Karpas-422 (cell line): ENCODE results near the gene CLPSL1. TPM values are rescaled to one million over a fixed set of nuclear protein-coding genes. Genes with fewer than 3 reads are reported as not detected.

Source experiments
- DNase-seq: peaks from one replicate; pipeline ENCODE4 v3.0.0-alpha.2; 2015
- H2AFZ ChIP-seq: fragments of 200-600 bp; sonication (generic); 2 replicates; pipeline ENCODE4 v1.6.1; 2014; ENCODE audit warnings: antibody characterized with exemption, low read length, mixed read lengths
- H3K27ac ChIP-seq: fragments of 200-600 bp; sonication (generic); 2 replicates; pipeline ENCODE4 v1.5.1; 2014; ENCODE audit warnings: mild to moderate bottlenecking, low read length, moderate library complexity
- H3K27me3 ChIP-seq: fragments of 200-600 bp; sonication (generic); 2 replicates; pipeline ENCODE4 v1.6.1; 2014; ENCODE audit warnings: low read length, mixed read lengths
- H3K36me3 ChIP-seq: fragments of 200-600 bp; sonication (generic); 2 replicates; pipeline ENCODE4 v1.6.1; 2014; ENCODE audit warnings: low read length, mixed read lengths; ENCODE audit not compliant: insufficient read depth
- H3K4me1 ChIP-seq: fragments of 200-600 bp; sonication (generic); 2 replicates; pipeline ENCODE4 v1.6.1; 2014; ENCODE audit warnings: mild to moderate bottlenecking, low read length, mixed read lengths
- H3K4me2 ChIP-seq: fragments of 200-600 bp; sonication (generic); 2 replicates; pipeline ENCODE4 v1.6.1; 2014; ENCODE audit warnings: low read length, low read depth, mild to moderate bottlenecking; ENCODE audit not compliant: poor library complexity, severe bottlenecking
- H3K4me3 ChIP-seq: fragments of 200-600 bp; sonication (generic); 2 replicates; pipeline ENCODE4 v1.5.1; 2014; ENCODE audit warnings: mild to moderate bottlenecking, antibody characterized with exemption, low read length, mixed read lengths
- H3K79me2 ChIP-seq: fragments of 200-600 bp; sonication (generic); 2 replicates; pipeline ENCODE4 v1.6.1; 2014; ENCODE audit warnings: mild to moderate bottlenecking, low read length, mixed read lengths
- H3K9ac ChIP-seq: fragments of 200-600 bp; sonication (generic); 2 replicates; pipeline ENCODE4 v1.6.0; 2014; ENCODE audit warnings: low read length
- H3K9me2 ChIP-seq: fragments of 200-600 bp; sonication (generic), shearing (Covaris generic); replicated peaks from 2 replicates; pipeline ENCODE4 v1.6.0; 2014; ENCODE audit warnings: mild to moderate bottlenecking, low read length, moderate library complexity; ENCODE audit not compliant: insufficient read depth
- H3K9me3 ChIP-seq: fragments of 300-700, 200-600 bp; sonication (generic); 2 replicates; pipeline ENCODE4 v1.6.1; 2014; ENCODE audit warnings: low read length, mixed read lengths
- H4K20me1 ChIP-seq: fragments of 200-600 bp; sonication (generic); 2 replicates; pipeline ENCODE4 v1.6.1; 2014; ENCODE audit warnings: mild to moderate bottlenecking, antibody characterized with exemption, low read length, low read depth; ENCODE audit not compliant: insufficient read depth
- total RNA-seq: library from RNA; depleted of rRNA; stranded (reverse); fragments of >200 nt; shearing (Covaris generic); gene quantifications from 2 replicates; pipeline ENCODE4 v1.2.3, GENCODE V29; 2014; ENCODE audit warnings: low replicate concordance

The CLPSL1 gene
- total RNA-seq, 1 experiment from 2014 or later: not detected

DNA sequence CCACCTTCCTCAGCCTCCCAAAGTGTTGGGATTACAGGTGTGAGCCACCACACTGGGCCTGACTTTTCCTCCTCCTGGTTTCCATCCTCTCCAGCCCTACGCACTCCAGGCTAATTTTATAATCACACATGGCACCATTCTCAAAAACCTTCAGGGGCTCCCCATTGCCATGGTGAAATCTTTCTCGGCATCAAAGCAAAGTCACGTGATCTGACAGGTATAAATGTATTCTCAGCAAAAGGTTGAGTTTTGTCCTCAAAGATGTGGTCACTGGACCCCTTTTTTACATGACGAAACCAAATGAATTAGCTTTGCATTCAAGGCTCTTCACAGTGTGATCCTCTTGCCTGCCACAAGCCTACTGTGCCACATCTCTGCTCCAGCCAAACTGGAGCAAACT is 28.5 kb upstream of the CLPSL1 start:
- no peaks in the 10 kb centered on the region for H3K4me1 ChIP-seq

DNA sequence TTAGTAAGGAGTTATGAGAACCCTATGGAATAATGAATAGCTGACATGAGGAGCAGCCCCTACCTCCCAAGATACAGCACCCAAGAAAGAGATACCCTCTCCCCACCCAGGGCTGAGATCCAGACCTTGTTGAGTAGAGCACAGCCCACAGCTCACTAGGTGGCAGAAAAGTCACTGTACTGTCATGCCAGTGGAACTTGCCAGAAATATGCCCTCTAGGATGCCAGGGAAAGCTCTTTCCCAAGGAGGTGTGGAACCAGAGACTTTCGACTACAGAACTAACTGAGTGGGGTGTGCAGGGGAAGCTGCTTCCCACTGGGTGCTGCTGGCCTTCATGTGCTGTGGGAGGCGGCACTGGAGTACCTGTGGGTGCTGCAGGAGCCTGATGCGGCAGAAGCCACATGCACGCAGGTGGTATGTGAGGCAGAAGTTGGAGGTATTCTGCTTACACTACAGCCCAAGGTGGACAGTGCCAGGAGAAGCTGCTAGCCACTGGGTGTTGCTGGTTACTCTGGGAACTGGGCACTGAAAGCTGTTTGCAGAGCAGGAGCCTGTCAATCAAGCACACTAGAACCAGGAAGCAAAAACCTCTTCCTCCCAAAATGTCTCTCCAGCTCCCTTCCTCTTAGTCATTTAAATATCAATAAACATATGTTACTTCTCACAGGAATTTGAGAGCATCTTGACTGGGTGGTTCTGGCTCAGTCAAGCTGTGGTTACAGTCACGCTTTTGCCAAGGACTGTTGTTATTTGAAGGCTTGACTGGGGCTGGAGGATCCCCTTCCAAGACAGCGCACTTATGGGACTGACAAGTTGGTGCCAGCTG is 26.2 kb upstream of the CLPSL1 start:
- H3K27ac ChIP-seq: no peak overlapping the region
- peaks cover 6% of the 10 kb centered on the region for H3K4me1 ChIP-seq
- no peak overlapping the region for H3K4me3 ChIP-seq
- H3K36me3 ChIP-seq: no peaks in the 10 kb centered on the region
- H4K20me1 ChIP-seq: no peaks in the 10 kb centered on the region
- H2AFZ ChIP-seq: no peak overlapping the region
- no peaks in the 10 kb centered on the region for H3K9me3 ChIP-seq
- H3K27me3 ChIP-seq: no peaks in the 10 kb centered on the region
- H3K9me2 ChIP-seq: no peaks in the 10 kb centered on the region
- no peak for DNase-seq
- H3K79me2 ChIP-seq: no peaks in the 10 kb centered on the region
- H3K4me2 ChIP-seq: no peak overlapping the region
- H3K9ac ChIP-seq: no peak overlapping the region

More for the DNA sequence above, 28.5 kb upstream of the CLPSL1 start:
- H3K79me2 ChIP-seq: no peaks in the 10 kb centered on the region
- H3K4me3 ChIP-seq: no peak overlapping the region
- no peak overlapping the region for H2AFZ ChIP-seq
- H3K9me2 ChIP-seq: no peaks in the 10 kb centered on the region
- DNase-seq: no peak
- no peaks in the 10 kb centered on the region for H3K27me3 ChIP-seq
- no peak overlapping the region for H3K27ac ChIP-seq
- no peak overlapping the region for H3K9ac ChIP-seq
- no peaks in the 10 kb centered on the region for H3K9me3 ChIP-seq
- H3K36me3 ChIP-seq: no peaks in the 10 kb centered on the region
- no peak overlapping the region for H3K4me2 ChIP-seq
- H4K20me1 ChIP-seq: no peaks in the 10 kb centered on the region

DNA sequence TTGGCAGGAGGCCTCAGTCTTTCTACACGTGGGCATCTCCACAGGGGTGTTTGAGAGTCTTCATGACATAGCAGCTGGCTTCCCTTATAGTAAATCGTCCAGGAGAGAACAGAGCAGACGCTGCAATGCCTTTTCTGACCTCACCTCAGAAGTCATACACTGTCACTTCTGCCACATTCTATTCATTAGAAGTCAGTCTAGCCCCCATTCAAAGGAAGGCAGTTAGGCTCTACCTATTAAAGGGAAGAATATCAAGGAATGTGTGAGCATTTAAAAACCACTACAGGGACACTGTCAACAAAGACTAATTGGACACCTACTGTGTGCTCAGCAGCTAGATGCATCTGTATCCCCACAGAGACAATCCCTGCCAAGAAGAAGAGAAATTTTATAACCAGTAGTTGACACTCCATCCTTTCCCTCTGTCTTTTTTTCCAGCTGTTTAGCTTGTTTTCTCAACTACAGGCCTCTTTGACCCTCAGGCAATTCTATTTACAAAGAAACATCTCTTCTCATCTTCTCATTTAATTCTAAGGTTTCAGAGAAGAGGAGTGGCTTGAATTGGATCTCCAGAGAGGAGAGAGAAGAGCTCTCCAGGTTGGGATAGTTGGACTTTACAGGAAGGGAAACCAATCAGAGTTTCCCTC is 25.4 kb upstream of the CLPSL1 start:
- peaks cover 8% of the 10 kb centered on the region for H3K4me1 ChIP-seq
- H3K36me3 ChIP-seq: no peaks in the 10 kb centered on the region
- H2AFZ ChIP-seq: no peak overlapping the region
- H3K9me2 ChIP-seq: no peaks in the 10 kb centered on the region
- H4K20me1 ChIP-seq: no peaks in the 10 kb centered on the region
- H3K4me3 ChIP-seq: no peak overlapping the region
- H3K9ac ChIP-seq: no peak overlapping the region
- H3K4me2 ChIP-seq: no peak overlapping the region
- no peaks in the 10 kb centered on the region for H3K9me3 ChIP-seq
- DNase-seq: no peak
- H3K27me3 ChIP-seq: no peaks in the 10 kb centered on the region
- no peak overlapping the region for H3K27ac ChIP-seq
- no peaks in the 10 kb centered on the region for H3K79me2 ChIP-seq

DNA sequence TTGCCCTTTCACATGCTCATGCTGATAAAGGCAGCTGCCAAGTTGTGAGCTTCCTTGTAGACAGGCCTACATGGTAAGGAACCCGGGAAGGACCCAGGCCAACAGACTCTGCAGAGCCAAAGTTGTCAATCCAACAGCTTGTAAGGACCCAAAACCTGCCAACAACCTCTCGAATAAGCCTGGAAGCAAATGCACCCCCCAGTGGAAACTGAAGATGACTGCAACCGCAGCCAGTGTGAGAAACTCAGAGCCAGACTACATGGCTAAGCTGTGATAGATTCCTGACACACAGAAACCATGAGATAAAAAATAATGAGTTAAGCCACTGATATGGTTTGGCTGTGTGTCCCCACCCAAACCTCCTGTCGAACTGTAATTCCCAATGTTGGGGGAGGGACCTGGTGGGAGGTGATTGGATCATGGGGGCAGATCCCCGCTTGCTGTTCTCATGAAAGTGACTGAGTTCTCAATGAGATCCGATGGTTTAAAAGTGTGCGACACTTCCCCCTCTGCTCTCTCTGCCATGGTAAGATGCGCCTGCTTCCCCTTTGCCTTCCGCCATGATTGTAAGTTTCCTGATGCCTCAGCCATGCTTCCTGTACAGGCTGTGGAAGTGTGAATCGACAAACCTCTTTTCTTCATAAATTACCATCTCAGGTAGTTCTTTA is 23.2 kb upstream of the CLPSL1 start:
- H3K9ac ChIP-seq: no peak overlapping the region
- no peaks in the 10 kb centered on the region for H3K9me3 ChIP-seq
- H3K4me1 ChIP-seq: peaks cover 9% of the 10 kb centered on the region
- no peaks in the 10 kb centered on the region for H3K9me2 ChIP-seq
- H2AFZ ChIP-seq: peak overlapping the region; percentile 51; the same call in 1 of the 2 replicates
- DNase-seq: peak; percentile 83
- no peak overlapping the region for H3K4me3 ChIP-seq
- H3K79me2 ChIP-seq: no peaks in the 10 kb centered on the region
- H3K4me2 ChIP-seq: peak overlapping the region; percentile 46
- no peaks in the 10 kb centered on the region for H4K20me1 ChIP-seq
- H3K36me3 ChIP-seq: no peaks in the 10 kb centered on the region
- no peak overlapping the region for H3K27ac ChIP-seq
- H3K27me3 ChIP-seq: no peaks in the 10 kb centered on the region

DNA sequence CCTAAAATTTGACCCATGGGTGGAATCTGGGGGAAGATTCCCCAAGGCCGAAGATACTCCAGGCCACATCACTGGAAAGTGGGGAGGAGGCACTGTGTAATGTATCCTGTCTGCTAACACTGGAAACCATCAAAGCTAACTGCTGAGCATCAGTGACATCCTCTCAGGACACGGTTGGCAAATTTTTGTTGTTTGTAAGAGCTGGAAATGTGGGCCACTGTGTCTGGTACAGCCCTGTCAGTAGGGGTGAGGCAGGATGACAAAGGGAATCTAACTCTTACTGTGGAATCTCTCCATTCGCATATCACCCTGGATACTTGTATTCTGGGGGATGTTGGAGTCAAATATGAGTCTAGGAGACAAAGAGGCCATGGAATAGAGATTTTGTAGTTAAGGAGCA is 21.4 kb upstream of the CLPSL1 start:
- Histone ChIP-seq H4K20me1 (no peaks in the 10 kb centered on the region), H3K9me3 (no peaks in the 10 kb centered on the region), H3K4me1 (peaks cover 16% of the 10 kb centered on the region), H3K27me3 (no peaks in the 10 kb centered on the region), H3K79me2 (no peaks in the 10 kb centered on the region), H3K9me2 (no peaks in the 10 kb centered on the region), H3K36me3 (no peaks in the 10 kb centered on the region), H3K4me3 (no peak overlapping the region), H2AFZ (peak overlapping the region; percentile 12; the same call in 1 of the 2 replicates), H3K9ac (no peak overlapping the region), H3K27ac (no peak overlapping the region), H3K4me2 (no peak overlapping the region)
- no peak for DNase-seq

DNA sequence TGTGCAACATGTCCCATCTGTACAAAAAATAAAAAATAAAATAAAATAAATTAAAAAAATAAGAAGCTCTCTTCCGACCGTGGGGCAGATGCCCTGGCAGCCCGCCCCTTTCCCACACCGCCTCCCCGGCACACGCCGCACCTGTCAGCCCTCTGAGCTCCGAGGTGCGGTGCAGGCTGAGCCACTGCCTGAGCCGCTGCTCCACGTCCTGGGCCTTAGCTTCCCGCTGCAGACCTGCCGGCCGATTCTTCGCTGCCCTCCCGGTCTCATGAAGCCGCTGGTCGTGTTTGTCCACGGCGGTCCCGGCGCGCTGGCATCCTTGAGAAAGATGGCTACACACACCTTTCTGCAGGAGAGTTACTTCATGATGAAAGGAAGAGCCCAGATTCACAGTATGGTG is 15.1 kb upstream of the CLPSL1 start:
- H3K4me2 ChIP-seq: no peak overlapping the region
- DNase-seq: no peak
- H3K4me3 ChIP-seq: no peak overlapping the region
- H3K4me1 ChIP-seq: peaks cover 11% of the 10 kb centered on the region
- H3K9me2 ChIP-seq: no peaks in the 10 kb centered on the region
- H3K9me3 ChIP-seq: no peaks in the 10 kb centered on the region
- no peak overlapping the region for H2AFZ ChIP-seq
- no peaks in the 10 kb centered on the region for H3K27me3 ChIP-seq
- H3K36me3 ChIP-seq: no peaks in the 10 kb centered on the region
- no peak overlapping the region for H3K27ac ChIP-seq
- H3K79me2 ChIP-seq: no peaks in the 10 kb centered on the region
- no peaks in the 10 kb centered on the region for H4K20me1 ChIP-seq
- no peak overlapping the region for H3K9ac ChIP-seq

DNA sequence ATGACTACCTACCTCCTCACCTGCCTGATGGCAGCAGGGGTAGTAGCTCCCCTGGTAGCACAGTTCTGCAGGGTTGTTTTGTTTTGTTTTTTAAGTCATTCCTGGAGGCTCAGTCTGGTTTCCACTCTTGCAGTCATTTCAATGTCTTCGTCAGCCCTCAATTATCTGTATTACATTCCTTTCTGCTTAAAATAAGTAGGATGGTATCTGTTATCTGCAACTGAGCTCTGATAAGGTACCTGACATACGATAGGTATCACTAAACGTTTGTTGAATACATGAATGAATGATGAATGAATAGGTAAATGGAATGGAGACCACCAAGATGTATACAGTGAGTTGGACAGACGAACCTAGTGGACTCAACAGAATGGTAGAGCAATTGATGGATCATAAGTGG is 11.6 kb upstream of the CLPSL1 start:
- H3K9me2 ChIP-seq: no peaks in the 10 kb centered on the region
- H3K9me3 ChIP-seq: no peaks in the 10 kb centered on the region
- no peaks in the 10 kb centered on the region for H3K79me2 ChIP-seq
- no peak overlapping the region for H3K4me3 ChIP-seq
- no peaks in the 10 kb centered on the region for H3K27me3 ChIP-seq
- no peak overlapping the region for H3K27ac ChIP-seq
- H3K4me2 ChIP-seq: no peak overlapping the region
- DNase-seq: no peak
- H3K36me3 ChIP-seq: no peaks in the 10 kb centered on the region
- H3K9ac ChIP-seq: no peak overlapping the region
- H2AFZ ChIP-seq: no peak overlapping the region
- no peaks in the 10 kb centered on the region for H4K20me1 ChIP-seq
- peaks cover 6% of the 10 kb centered on the region for H3K4me1 ChIP-seq

DNA sequence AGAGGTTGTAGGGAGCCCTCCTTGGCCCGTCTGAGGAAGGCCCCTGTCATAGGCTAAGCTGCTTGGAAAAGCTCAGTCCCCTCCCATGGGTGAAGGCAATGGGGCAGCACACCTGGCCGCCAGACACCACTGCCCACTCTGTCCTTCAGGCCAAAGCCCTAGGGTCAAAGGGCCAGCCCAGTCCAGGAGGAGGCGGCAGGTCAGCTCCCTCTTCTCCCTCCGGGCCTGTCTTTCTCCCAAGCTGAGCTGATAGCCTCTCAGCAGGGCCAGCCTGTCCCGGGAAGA is 9.5 kb upstream of the CLPSL1 start:
- Histone ChIP-seq H3K9ac (no peak overlapping the region), H3K79me2 (no peaks in the 10 kb centered on the region), H3K4me2 (no peak overlapping the region)

More for the DNA sequence above, 9.5 kb upstream of the CLPSL1 start:
- no peaks in the 10 kb centered on the region for H3K9me2 ChIP-seq
- H3K4me3 ChIP-seq: no peak overlapping the region
- H2AFZ ChIP-seq: no peak overlapping the region
- H3K27me3 ChIP-seq: no peaks in the 10 kb centered on the region
- no peak for DNase-seq
- no peaks in the 10 kb centered on the region for H3K36me3 ChIP-seq
- H3K4me1 ChIP-seq: no peaks in the 10 kb centered on the region
- no peak overlapping the region for H3K27ac ChIP-seq
- no peaks in the 10 kb centered on the region for H3K9me3 ChIP-seq
- H4K20me1 ChIP-seq: no peaks in the 10 kb centered on the region
